CD4-positive, alpha-beta T cell treated with Interleukin-4 for 1 hour (primary cell): ENCODE measurements around the gene CD24.

Experiments used
- DNase-seq, 2 donors: peaks; one replicate each; pipeline ENCODE4 v3.0.0-alpha.2; 2020 to 2022

CD24 gene

GRCh38 chr6:106967936-106968555 lies 6.5 kb downstream of the CD24 start:
- DNase-seq = no peak

GRCh38 chr6:106966671-106967640 lies 7.6 kb downstream of the CD24 start:
- DNase-seq = no peak

GRCh38 chr6:106966229-106966628 lies 8.3 kb downstream of the CD24 start:
- DNase-seq = no peak

GRCh38 chr6:106964954-106965353 lies 9.6 kb downstream of the CD24 start:
- no peak for DNase-seq

- no peak for DNase-seq
Measured at GRCh38 chr6:106964099-106964498, 10.4 kb downstream of the CD24 start.

GRCh38 chr6:106963544-106963943 lies 11.0 kb downstream of the CD24 start:
- no peak for DNase-seq

GRCh38 chr6:106961801-106962200 lies 12.7 kb downstream of the CD24 start:
- DNase-seq = no peak

GRCh38 chr6:106961136-106961535 lies 13.4 kb downstream of the CD24 start:
- no peak for DNase-seq

GRCh38 chr6:106959985-106960384 lies 14.5 kb downstream of the CD24 start:
- DNase-seq = no peak

- no peak for DNase-seq
Measured at GRCh38 chr6:106939848-106940247, 34.7 kb downstream of the CD24 start.

GRCh38 chr6:106939208-106939607 lies 35.3 kb downstream of the CD24 start:
- DNase-seq = no peak

GRCh38 chr6:106927531-106928398 lies 46.8 kb downstream of the CD24 start:
- no peak for DNase-seq

GRCh38 chr6:106925948-106926347 lies 48.6 kb downstream of the CD24 start:
- no peak for DNase-seq

- no peak for DNase-seq
Measured at GRCh38 chr6:106924694-106925523, 49.6 kb downstream of the CD24 start.

- DNase-seq = no peak
Measured at GRCh38 chr6:106922626-106923025, 51.9 kb downstream of the CD24 start.
